SU-DHL-6 (cell line): Measurements from ENCODE around the gene CD93.

Experiments used
- CTCF ChIP-seq: fragments of 200-600 bp; sonication (generic); IDR thresholded peaks from one replicate; pipeline ENCODE4 v1.5.1; 2017; ENCODE audit warnings: antibody characterized with exemption, mild to moderate bottlenecking, low read length, moderate library complexity; ENCODE audit not compliant: insufficient read depth, poor library complexity, severe bottlenecking
- EZH2phosphoT487 ChIP-seq: fragments of 200-600 bp; sonication (generic), shearing (Covaris generic); conservative IDR thresholded peaks from 2 replicates; pipeline ENCODE4 v1.6.1; 2018; ENCODE audit warnings: mild to moderate bottlenecking, antibody characterized with exemption, low read length, moderate library complexity, mixed read lengths

GRCh38 chr20:23112595-23112994 lies 26.5 kb upstream of the CD93 start:
- TF ChIP-seq CTCF (no peak), EZH2phosphoT487 (no peak)
